Adrenal gland (tissue), 5 donors: ENCODE data around the gene TWF1.

Experiments
- CTCF ChIP-seq, 6 experiments: fragments of 450-650 bp in 4 of 6; fragments of 200-600 bp in 2 of 6; sonication (generic) in 1 of 6; IDR thresholded peaks; 1 replicate in 5 of 6; 2 replicates in 1 of 6; pipeline versions ENCODE4 v1.5.1 to v1.8.0; 2016 to 2021; ENCODE audit warnings: antibody characterized with exemption in 6 of 6, mild to moderate bottlenecking in 2 of 6, moderate library complexity in 1 of 6
- POLR2A ChIP-seq, 2 donors: fragments of 450-650 bp; IDR thresholded peaks; one replicate each; pipeline ENCODE4 v1.6.1; 2017; ENCODE audit warnings: antibody characterized with exemption in 2 of 2, mild to moderate bottlenecking in 2 of 2, moderate library complexity in 1 of 2
- donor health status: DM: no; HTN: no; CAD: no.

- TF ChIP-seq CTCF (IDR thresholded peaks at IDR 0.05) (no peak), POLR2A (IDR thresholded peaks at IDR 0.05) (no peak)
Observed at GRCh38 chr12:43766291-43766690, 39.8 kb downstream of the TWF1 start.
